OCI-LY7 (cell line): Measurements from ENCODE around the gene SLC44A5. TPM values are rescaled to one million over a fixed set of nuclear protein-coding genes. Genes with fewer than 3 reads are reported as not detected.

Experiments used
- BruUV-seq: library from RNA; stranded (reverse); fragments of 400-500 nt; replicated peaks from 2 replicates; lab custom pipeline; 2021; lab: Mats Ljungman, UMichigan
- CTCF ChIA-PET: fragments of 300-600 bp; sonication (Branson Sonifier 250); formaldehyde crosslinking; loops from one replicate; lab custom pipeline; 2022; ENCODE audit warnings: antibody characterized with exemption; ENCODE audit not compliant: unreplicated experiment; lab: Charles Lee
- POLR2A ChIA-PET: fragments of 300-600 bp; sonication (Branson Sonifier 250); formaldehyde crosslinking; loops from one replicate; lab custom pipeline; 2022; ENCODE audit warnings: antibody characterized with exemption; lab: Charles Lee
- DNase-seq: peaks from one replicate; pipeline ENCODE4 v3.0.0-alpha.2; 2015; ENCODE audit warnings: low spot score
- H2AFZ ChIP-seq: fragments of 200-600 bp; sonication (generic), shearing (Covaris generic); 2 replicates; pipeline ENCODE4 v1.6.1; 2014; ENCODE audit warnings: mild to moderate bottlenecking, antibody characterized with exemption, low read length, moderate library complexity
- H3K27ac ChIP-seq: fragments of 200-600 bp; sonication (generic); 2 replicates; pipeline ENCODE4 v1.5.1; 2014; ENCODE audit warnings: mixed run types, low read depth, mild to moderate bottlenecking, moderate library complexity, low read length, inconsistent platforms; ENCODE audit not compliant: poor library complexity, severe bottlenecking
- H3K36me3 ChIP-seq: fragments of 200-600 bp; sonication (generic); 2 replicates; pipeline ENCODE4 v1.6.1; 2014; ENCODE audit warnings: mild to moderate bottlenecking, antibody characterized with exemption, low read length, moderate library complexity, mixed read lengths; ENCODE audit not compliant: insufficient read depth
- H3K4me1 ChIP-seq: fragments of 200-600 bp; sonication (generic); 2 replicates; pipeline ENCODE4 v1.5.1; 2014; ENCODE audit warnings: mild to moderate bottlenecking, low read length; ENCODE audit not compliant: insufficient read depth, poor library complexity, severe bottlenecking
- H3K4me2 ChIP-seq: fragments of 200-600 bp; sonication (generic); 2 replicates; pipeline ENCODE4 v1.6.1; 2014; ENCODE audit warnings: mild to moderate bottlenecking, low read length
- H3K4me3 ChIP-seq: fragments of 200-600 bp; sonication (generic); 2 replicates; pipeline ENCODE4 v1.5.1; 2014; ENCODE audit warnings: mild to moderate bottlenecking, low read depth, low read length; ENCODE audit not compliant: poor library complexity, severe bottlenecking
- H3K79me2 ChIP-seq: fragments of 200-600 bp; sonication (generic); 2 replicates; pipeline ENCODE4 v1.6.1; 2016; ENCODE audit warnings: low read depth, mild to moderate bottlenecking, low read length, moderate library complexity, mixed read lengths; ENCODE audit not compliant: insufficient read depth
- H3K9me2 ChIP-seq: fragments of 200-600 bp; sonication (generic); 2 replicates; pipeline ENCODE4 v1.6.1; 2016; ENCODE audit warnings: mild to moderate bottlenecking, low read length, mixed read lengths; ENCODE audit not compliant: insufficient read depth
- H3K9me3 ChIP-seq: fragments of 200-600 bp; sonication (generic); 2 replicates; pipeline ENCODE4 v1.6.1; 2014; ENCODE audit warnings: mild to moderate bottlenecking, mixed run types, low read length, mixed read lengths
- H4K20me1 ChIP-seq: fragments of 200-600 bp; sonication (generic); 2 replicates; pipeline ENCODE4 v1.6.1; 2014; ENCODE audit warnings: mild to moderate bottlenecking, antibody characterized with exemption, low read length, moderate library complexity, mixed read lengths; ENCODE audit not compliant: insufficient read depth
- CTCF ChIP-seq: fragments of 200-600 bp; sonication (generic); conservative IDR thresholded peaks from 2 replicates; pipeline ENCODE4 v1.5.1; 2014; ENCODE audit warnings: mild to moderate bottlenecking, antibody characterized with exemption, low read length, moderate library complexity, mixed read lengths
- EZH2phosphoT487 ChIP-seq: fragments of 200-600 bp; sonication (generic); IDR thresholded peaks from 2 replicates; pipeline ENCODE4 v1.6.1; 2018; ENCODE audit warnings: low read depth, borderline replicate concordance, mild to moderate bottlenecking, mixed run types, antibody characterized with exemption, low read length, moderate library complexity, mixed read lengths
- intact Hi-C: fragments of 100-400 bp; cut with micrococcal nuclease; formaldehyde crosslinking; loops from one replicate; pipeline ENCODE4 v1.10.0; 2022; ENCODE audit not compliant: unreplicated experiment
- total RNA-seq, 2 experiments: library from RNA; depleted of rRNA in 1 of 2; stranded (reverse); fragments of >200 nt in 1 of 2; shearing (Covaris generic) in 1 of 2; gene quantifications; 2 replicates each; pipeline ENCODE4 v1.2.3, GENCODE V29; 2014 to 2022

Gene SLC44A5
- total RNA-seq, 2 experiments from 2014 or later: not detected

GRCh38 chr1:75539230-75540116, 71.4 kb downstream of the SLC44A5 start:
- ChIA-PET POLR2A (interaction anchor here (1.2 kb wide), 1 partner anchor 8 kb away, joined by 4 read pairs; no protein-coding TSS in a partner anchor), CTCF (no interaction called here)
- H3K79me2 ChIP-seq: no peaks in the 10 kb centered on the region
- no peak for DNase-seq
- no peak overlapping the region for H3K4me3 ChIP-seq
- TF ChIP-seq CTCF (no peak), EZH2phosphoT487 (no peak)
- H4K20me1 ChIP-seq: no peaks in the 10 kb centered on the region
- BruUV-seq: no TSS peak
- H3K9me2 ChIP-seq: no peaks in the 10 kb centered on the region
- no peak overlapping the region for H3K27ac ChIP-seq
- H3K36me3 ChIP-seq: no peaks in the 10 kb centered on the region
- no peaks in the 10 kb centered on the region for H3K4me1 ChIP-seq
- no peak overlapping the region for H2AFZ ChIP-seq
- H3K9me3 ChIP-seq: no peaks in the 10 kb centered on the region
- intact Hi-C loops: no loop called here
- H3K4me2 ChIP-seq: no peak overlapping the region

GRCh38 chr1:75533085-75533484, 77.8 kb downstream of the SLC44A5 start:
- no peak overlapping the region for H3K4me2 ChIP-seq
- no peaks in the 10 kb centered on the region for H3K79me2 ChIP-seq
- ChIA-PET CTCF (no interaction called here), POLR2A (no interaction called here)
- intact Hi-C loops: no loop called here
- H3K36me3 ChIP-seq: no peaks in the 10 kb centered on the region
- H3K4me1 ChIP-seq: no peaks in the 10 kb centered on the region
- H3K4me3 ChIP-seq: no peak overlapping the region
- H3K9me3 ChIP-seq: no peaks in the 10 kb centered on the region
- H3K27ac ChIP-seq: no peak overlapping the region
- DNase-seq: no peak
- H2AFZ ChIP-seq: no peak overlapping the region
- no peaks in the 10 kb centered on the region for H3K9me2 ChIP-seq
- TF ChIP-seq EZH2phosphoT487 (no peak), CTCF (no peak)
- no TSS peak for BruUV-seq
- no peaks in the 10 kb centered on the region for H4K20me1 ChIP-seq

- Histone ChIP-seq H3K4me1 (no peaks in the 10 kb centered on the region), H3K4me3 (no peak overlapping the region), H2AFZ (no peak overlapping the region), H3K4me2 (no peak overlapping the region), H3K36me3 (no peaks in the 10 kb centered on the region), H3K9me2 (no peaks in the 10 kb centered on the region), H3K9me3 (no peaks in the 10 kb centered on the region), H3K79me2 (no peaks in the 10 kb centered on the region), H4K20me1 (no peaks in the 10 kb centered on the region), H3K27ac (no peak overlapping the region)
- no peak for DNase-seq
- CTCF ChIA-PET: no interaction called here
- intact Hi-C loops: no loop called here
- no TSS peak for BruUV-seq
- TF ChIP-seq EZH2phosphoT487: no peak
- no peak for TF ChIP-seq CTCF
- POLR2A ChIA-PET: interaction anchor here (0.6 to 1.4 kb wide), 2 partner anchors 9 to 59 kb away, joined by 3 read pairs; no protein-coding TSS in a partner anchor
Measured at GRCh38 chr1:75531570-75531969, 79.3 kb downstream of the SLC44A5 start.
